ENCODE measurements around the gene SMOC1.

The SMOC1 gene

GRCh38 chr14:69910871-69911270, 31.7 kb downstream of the SMOC1 start:
- TF ChIP-seq CTCF (IDR thresholded peaks at IDR 0.05; ENCODE audit: insufficient read depth, missing control alignments) = no peak
- DNase-seq (ENCODE audit: insufficient read length, low spot score) = no peak
- FAIRE-seq = no peak

GRCh38 chr14:69913686-69914085, 34.5 kb downstream of the SMOC1 start:
- no peak for TF ChIP-seq CTCF (IDR thresholded peaks at IDR 0.05; ENCODE audit: insufficient read depth, missing control alignments)
- FAIRE-seq = no peak
- no peak for DNase-seq (ENCODE audit: insufficient read length, low spot score)

GRCh38 chr14:69916396-69916795, 37.2 kb downstream of the SMOC1 start:
- DNase-seq (ENCODE audit: insufficient read length, low spot score) (no peak), FAIRE-seq (no peak)
- TF ChIP-seq CTCF (IDR thresholded peaks at IDR 0.05; ENCODE audit: insufficient read depth, missing control alignments) = no peak

GRCh38 chr14:69917287-69917686, 38.1 kb downstream of the SMOC1 start:
- FAIRE-seq (no peak), DNase-seq (ENCODE audit: insufficient read length, low spot score) (no peak)
- no peak for TF ChIP-seq CTCF (IDR thresholded peaks at IDR 0.05; ENCODE audit: insufficient read depth, missing control alignments)

- FAIRE-seq (no peak), DNase-seq (ENCODE audit: insufficient read length, low spot score) (no peak)
- TF ChIP-seq CTCF (IDR thresholded peaks at IDR 0.05; ENCODE audit: insufficient read depth, missing control alignments) = no peak
These were observed 40.6 kb downstream of the SMOC1 start for GRCh38 chr14:69919815-69920214.

- DNase-seq (ENCODE audit: insufficient read length, low spot score) (no peak), FAIRE-seq (no peak)
- no peak for TF ChIP-seq CTCF (IDR thresholded peaks at IDR 0.05; ENCODE audit: insufficient read depth, missing control alignments)
These were observed 41.8 kb downstream of the SMOC1 start for GRCh38 chr14:69921052-69921451.

- TF ChIP-seq CTCF (IDR thresholded peaks at IDR 0.05; ENCODE audit: insufficient read depth, missing control alignments) = no peak
- no peak for FAIRE-seq
These were observed 43.0 kb downstream of the SMOC1 start for GRCh38 chr14:69922198-69922597.

More at GRCh38 chr14:69922198-69922597, 43.0 kb downstream of the SMOC1 start:
- no peak for DNase-seq (ENCODE audit: insufficient read length, low spot score)

Data from D721Med (cell line).